ENCODE measurements around the gene XYLT2.
A peak's percentile ranks its signal among the peaks of the same experiment; 100 is the strongest.
"Not testable (repeated sequence)": the region's sequence is repeated elsewhere in the genome, so short reads cannot be mapped to it uniquely, and the experiment has no call there.

The XYLT2 gene

GRCh38 chr17:50331085-50331791 is 14.7 kb upstream of the XYLT2 start:
- TF ChIP-seq CTCF (IDR thresholded peaks at IDR 0.05; ENCODE audit: unreplicated experiment in 3 of 3), result no peak
- Mint-ChIP-seq H3K4me1 (peaks cover 61% of the 10 kb centered on the region), H3K36me3 (ENCODE audit: low read depth) (no peaks in the 10 kb centered on the region), H3K4me3 (no peak overlapping the region), H3K27ac (peak overlapping the region in 1 of 3 experiments; percentile 26), H3K27me3 (ENCODE audit: low read depth) (no peaks in the 10 kb centered on the region), H3K9me3 (no peaks in the 10 kb centered on the region)

GRCh38 chr17:50332196-50332595 is 13.7 kb upstream of the XYLT2 start:
- peaks cover 53% of the 10 kb centered on the region for H3K4me1 Mint-ChIP-seq
- H3K27ac Mint-ChIP-seq, result peak overlapping the region; percentile 2 to 43 (median 8)
- H3K9me3 Mint-ChIP-seq, result no peaks in the 10 kb centered on the region
- no peak for TF ChIP-seq CTCF (IDR thresholded peaks at IDR 0.05; ENCODE audit: unreplicated experiment in 3 of 3)
- H3K27me3 Mint-ChIP-seq (ENCODE audit: low read depth), result no peaks in the 10 kb centered on the region
- H3K4me3 Mint-ChIP-seq, result no peak overlapping the region
- no peaks in the 10 kb centered on the region for H3K36me3 Mint-ChIP-seq (ENCODE audit: low read depth)

- H3K4me1 Mint-ChIP-seq, result peaks cover 44% of the 10 kb centered on the region
- H3K27ac Mint-ChIP-seq, result peak overlapping the region; percentile 87 to 91 (median 90)
- H3K27me3 Mint-ChIP-seq (ENCODE audit: low read depth); H3K36me3 Mint-ChIP-seq (ENCODE audit: low read depth); H3K9me3 Mint-ChIP-seq: not testable (repeated sequence)
- H3K4me3 Mint-ChIP-seq, result peak overlapping the region in 1 of 3 experiments; percentile 12
Measured at GRCh38 chr17:50333291-50334057, 12.5 kb upstream of the XYLT2 start.

GRCh38 chr17:50337956-50338355 is 8.0 kb upstream of the XYLT2 start:
- no peak for TF ChIP-seq CTCF (IDR thresholded peaks at IDR 0.05; ENCODE audit: unreplicated experiment in 3 of 3)
- peaks cover 9% of the 10 kb centered on the region for H3K4me1 Mint-ChIP-seq
- no peaks in the 10 kb centered on the region for H3K36me3 Mint-ChIP-seq (ENCODE audit: low read depth)
- H3K27me3 Mint-ChIP-seq (ENCODE audit: low read depth), result no peaks in the 10 kb centered on the region
- H3K27ac Mint-ChIP-seq, result no peak overlapping the region
- H3K4me3 Mint-ChIP-seq, result no peak overlapping the region
- H3K9me3 Mint-ChIP-seq, result peaks cover 19% of the 10 kb centered on the region

GRCh38 chr17:50338645-50339044 is 7.3 kb upstream of the XYLT2 start:
- Mint-ChIP-seq H3K36me3 (ENCODE audit: low read depth) (no peaks in the 10 kb centered on the region), H3K27me3 (ENCODE audit: low read depth) (no peaks in the 10 kb centered on the region), H3K9me3 (peaks cover 19% of the 10 kb centered on the region), H3K4me1 (peaks cover 4% of the 10 kb centered on the region), H3K4me3 (no peak overlapping the region), H3K27ac (no peak overlapping the region)
- no peak for TF ChIP-seq CTCF (IDR thresholded peaks at IDR 0.05; ENCODE audit: unreplicated experiment in 3 of 3)

- no peak for TF ChIP-seq CTCF (IDR thresholded peaks at IDR 0.05; ENCODE audit: unreplicated experiment in 3 of 3)
- Mint-ChIP-seq H3K27me3 (ENCODE audit: low read depth) (no peaks in the 10 kb centered on the region), H3K27ac (no peak overlapping the region), H3K4me1 (peaks cover 2% of the 10 kb centered on the region), H3K9me3 (peaks cover 19% of the 10 kb centered on the region), H3K36me3 (ENCODE audit: low read depth) (no peaks in the 10 kb centered on the region), H3K4me3 (no peak overlapping the region)
Measured at GRCh38 chr17:50339381-50339780, 6.5 kb upstream of the XYLT2 start.
